Amniotic epithelial cell (primary cell): Measurements from ENCODE around the gene MEGF6.
A peak's percentile ranks its signal among the peaks of the same experiment; 100 is the strongest.

ENCODE experiments used
- DNase-seq: peaks from one replicate; pipeline ENCODE4 v3.0.0-alpha.2; 2010; ENCODE audit warnings: low read depth

MEGF6 gene

DNA sequence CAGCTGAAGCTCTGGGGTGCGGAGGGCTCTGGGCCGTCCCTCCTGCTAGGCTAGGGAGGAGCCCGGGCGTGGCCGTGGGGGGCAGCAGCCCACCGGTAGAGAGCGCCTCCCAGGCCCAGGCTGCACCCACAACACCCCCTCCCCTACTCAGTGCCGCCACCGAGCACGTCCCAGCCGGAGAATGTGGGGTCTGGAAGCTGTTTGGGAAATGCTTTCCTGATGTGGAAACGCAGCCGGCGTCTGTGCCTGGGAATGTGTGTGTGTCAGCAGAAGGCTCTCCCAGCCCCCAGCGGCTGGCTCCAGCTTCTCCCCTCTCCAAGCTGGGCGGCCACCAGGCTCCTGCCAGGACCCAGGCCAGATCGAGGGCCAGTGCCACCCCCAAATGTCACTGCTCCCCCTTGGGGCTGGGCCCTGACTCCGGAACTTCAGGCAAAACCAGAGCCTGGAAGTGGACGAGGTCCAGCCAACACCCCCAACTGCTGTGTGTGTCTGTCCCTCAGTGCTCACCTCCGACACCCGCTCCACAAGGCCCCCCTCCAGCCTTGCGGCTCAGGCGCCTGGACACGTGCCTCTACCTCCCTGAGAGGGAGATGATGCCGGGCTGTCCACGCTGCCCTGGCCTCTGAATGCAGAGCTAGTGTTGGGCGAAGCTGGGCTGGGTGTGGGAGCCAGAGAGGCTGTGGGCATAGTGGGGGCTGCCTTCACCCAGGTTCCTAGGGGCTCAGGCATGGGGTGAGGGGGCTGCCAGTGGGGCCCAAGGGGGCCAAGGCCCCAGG is 74.7 kb downstream of the MEGF6 start:
- no peak for DNase-seq

DNA sequence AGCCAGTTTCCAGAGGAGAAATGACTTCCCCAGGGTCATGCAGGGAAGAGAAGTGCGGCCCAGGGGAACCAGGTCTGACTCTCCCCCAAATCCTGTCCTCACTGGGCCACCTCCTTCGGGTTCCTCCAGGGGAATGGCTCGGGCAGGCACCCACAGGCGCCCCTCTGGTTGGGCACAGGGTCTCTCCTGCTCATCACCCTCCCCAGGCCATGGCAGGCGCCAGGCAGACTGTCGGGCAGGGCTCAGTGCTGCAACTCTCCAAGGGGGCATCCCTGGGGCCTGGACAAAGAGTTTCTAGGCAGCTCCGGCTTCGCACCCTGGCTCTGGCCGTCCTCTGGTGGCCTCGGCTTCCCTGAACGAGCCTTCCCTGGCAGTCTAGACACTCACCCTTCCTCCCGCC is 75.6 kb downstream of the MEGF6 start:
- no peak for DNase-seq

DNA sequence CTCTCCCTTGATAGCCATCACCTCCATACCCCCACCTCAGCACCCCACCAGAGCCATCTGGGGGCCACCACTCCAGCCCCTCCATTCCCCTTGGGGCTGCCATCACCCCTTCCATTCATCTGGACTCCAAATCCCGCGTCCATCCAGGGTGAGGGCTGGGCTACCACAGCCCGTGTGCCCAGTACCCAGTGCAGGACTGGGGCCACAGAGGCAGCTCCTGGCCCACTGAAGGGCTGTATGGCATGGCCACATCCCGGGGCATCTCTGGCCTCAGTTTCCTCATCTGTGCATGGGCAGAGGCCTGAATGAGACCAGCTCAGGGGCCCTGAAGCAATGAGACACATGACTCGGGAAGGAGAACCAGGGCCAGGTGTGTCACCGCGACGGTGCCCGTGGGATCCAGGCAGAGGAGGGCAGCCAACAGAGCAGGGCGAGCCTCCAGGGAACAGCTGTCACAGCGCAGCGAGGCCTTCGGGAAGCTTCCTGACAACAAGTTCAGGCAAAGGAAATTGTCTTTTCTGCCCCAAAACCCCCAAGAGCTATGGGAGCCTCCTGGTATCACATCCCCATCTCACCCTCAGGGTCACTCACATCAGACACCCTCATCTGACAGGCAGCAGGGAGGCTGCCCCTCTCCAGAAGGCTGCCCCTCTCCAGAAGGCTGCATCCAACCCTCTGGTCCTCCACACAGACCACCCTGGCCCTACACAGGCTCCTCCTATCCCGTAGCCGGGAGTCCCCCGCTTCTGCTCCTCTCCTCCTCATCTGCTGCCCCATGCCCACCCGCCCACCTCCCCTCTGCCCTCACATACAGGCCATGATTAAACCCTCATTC is 76.3 kb downstream of the MEGF6 start:
- no peak for DNase-seq

DNA sequence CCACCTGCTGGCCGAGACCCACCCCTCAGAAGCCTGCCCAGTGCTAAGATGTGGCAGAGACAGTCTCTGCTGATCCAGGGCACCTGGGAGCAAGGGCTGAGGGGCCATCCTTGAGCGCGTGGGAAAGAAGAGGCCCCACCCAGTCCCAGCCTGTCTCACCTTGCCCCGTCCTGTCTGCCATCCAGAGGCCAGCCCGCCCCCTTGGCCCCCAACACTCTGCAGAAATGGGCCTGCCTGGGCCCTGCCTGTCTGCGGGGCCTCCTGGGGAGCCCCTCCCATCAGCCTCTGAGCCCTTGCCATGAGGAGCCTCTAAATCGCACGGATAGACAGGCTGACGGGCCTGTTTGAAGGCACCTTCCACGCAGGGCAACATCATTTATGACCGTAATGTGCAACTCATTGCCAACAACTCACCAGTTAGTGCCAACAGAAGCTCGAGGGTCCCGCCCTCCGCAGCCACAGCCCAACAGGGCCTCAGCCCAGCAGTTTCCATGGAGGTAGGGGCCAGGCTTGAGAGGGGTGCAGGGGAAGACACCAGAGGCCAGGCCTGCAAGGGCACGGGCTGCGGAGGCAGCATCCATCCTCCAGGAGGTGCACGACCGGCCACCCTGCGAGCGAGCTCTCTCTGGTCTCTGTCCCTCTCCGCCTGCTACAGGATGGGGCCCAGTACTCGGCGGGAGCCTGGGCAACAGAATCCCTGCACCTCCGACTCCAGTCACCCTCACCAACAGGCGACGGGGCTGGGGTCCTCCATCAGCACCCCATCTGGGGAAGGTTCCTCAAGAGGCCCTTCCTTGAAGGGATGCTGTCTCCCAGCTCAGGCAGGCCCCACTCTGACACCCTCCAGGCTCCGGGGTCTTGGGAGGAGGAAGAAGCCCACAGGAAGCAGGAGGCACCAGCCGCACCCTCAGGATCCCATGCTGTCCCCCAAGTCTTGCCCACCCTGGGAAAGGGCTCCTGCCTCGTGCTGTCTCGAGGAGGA is 78.0 kb downstream of the MEGF6 start:
- no peak for DNase-seq

DNA sequence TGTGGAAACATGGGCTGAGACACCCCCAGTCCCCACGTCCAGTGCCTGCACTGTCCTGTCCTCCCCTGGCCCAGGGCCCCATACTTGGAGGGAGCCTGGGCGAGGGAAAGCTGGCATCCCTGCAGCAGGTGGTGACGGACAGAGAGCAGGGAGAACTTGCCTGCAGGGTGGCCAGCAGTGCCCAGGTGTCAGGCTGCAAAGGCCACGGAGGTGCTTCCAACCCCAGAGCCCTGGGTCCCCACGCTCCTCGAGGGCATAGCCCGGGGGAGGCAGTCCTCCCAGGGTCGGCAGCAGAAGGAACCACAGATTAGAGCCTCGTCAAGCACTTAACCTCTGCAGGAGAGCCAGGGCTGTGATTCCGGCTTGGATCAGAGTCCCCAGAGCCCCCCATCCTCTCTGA is 79.4 kb downstream of the MEGF6 start:
- no peak for DNase-seq

DNA sequence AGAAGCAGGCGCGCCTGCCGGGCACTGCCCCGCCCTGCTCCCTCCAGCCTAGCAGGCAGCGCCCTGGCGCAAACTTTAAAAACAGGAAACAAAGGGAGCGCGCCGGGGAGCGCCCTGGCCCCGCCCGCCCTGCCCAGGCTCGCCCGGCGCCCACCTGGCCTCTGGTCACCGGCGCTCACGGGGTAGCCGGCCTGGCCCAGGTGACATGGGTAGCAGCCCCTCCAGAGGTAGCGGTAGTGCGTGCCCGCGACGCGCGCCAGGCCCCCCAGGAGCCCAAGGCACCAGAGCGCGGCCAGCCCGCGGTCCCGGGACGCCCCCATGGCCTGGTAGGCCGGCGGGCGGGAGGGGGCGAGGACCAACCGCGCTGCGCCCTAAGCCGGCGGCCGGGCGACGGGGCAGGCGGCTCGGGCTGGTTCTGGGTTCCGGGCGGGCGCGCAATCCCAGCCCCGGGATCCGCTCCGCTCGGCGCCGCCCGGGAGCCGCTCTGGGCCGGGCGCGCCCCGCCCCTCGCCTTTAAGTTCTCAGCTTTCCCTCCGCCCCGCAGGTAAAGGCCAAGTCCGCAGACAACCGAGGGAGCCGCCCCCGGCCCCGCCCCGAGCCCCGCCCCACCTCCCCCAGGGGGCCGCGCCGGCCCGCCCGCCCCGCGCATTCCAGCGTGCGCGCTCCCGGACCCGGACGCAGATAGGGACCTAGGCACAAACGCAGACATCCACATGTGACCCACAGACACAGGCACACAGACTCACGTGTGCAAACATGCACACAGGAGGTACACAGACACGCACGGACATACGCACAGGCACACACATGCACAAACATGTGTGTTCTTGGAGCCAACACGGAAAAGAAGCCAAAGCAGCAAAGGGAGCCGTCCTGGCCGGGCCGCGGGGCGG is 80.1 kb downstream of the MEGF6 start:
- DNase-seq: peak; percentile 11

DNA sequence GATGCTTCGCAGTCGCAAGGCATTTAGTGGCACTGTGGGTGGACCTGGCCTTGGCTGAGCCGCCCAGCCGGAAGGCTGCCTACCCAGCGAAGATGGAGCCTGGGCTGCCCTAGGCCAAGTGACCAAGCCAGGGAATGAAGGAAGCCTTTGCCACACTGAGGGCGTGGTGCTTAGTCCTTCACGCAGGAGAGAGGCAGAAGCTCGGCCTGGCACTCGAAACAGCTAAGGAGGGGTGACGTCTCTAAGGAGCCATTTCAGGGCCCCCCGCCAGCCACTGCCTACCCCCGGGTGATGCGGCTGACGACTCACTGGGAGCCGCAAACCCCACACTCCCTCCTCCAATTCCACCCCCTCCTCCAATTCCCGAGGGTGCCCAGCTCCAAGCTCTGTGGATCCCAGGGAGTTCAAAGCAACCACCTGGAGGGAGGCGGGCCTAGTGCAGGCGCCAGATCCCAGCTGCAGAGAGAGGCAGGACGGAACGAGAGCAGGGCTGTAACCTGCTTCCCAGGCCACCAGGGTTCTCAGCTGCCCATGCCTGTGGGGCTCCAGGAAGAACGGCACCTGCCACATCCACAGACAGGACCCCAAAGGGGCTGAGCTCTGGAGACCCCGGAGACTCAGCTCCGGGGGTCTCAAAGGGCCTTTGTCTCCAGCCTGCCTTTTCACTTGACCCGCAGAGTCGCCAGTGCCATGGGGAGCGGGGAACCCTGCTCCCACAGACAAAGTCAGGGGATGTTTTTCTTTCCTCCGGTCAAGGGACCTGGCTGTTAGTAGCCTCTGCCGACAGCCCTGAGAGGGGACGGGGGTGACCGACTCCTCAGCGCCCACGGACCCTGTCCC is 81.0 kb downstream of the MEGF6 start:
- no peak for DNase-seq

DNA sequence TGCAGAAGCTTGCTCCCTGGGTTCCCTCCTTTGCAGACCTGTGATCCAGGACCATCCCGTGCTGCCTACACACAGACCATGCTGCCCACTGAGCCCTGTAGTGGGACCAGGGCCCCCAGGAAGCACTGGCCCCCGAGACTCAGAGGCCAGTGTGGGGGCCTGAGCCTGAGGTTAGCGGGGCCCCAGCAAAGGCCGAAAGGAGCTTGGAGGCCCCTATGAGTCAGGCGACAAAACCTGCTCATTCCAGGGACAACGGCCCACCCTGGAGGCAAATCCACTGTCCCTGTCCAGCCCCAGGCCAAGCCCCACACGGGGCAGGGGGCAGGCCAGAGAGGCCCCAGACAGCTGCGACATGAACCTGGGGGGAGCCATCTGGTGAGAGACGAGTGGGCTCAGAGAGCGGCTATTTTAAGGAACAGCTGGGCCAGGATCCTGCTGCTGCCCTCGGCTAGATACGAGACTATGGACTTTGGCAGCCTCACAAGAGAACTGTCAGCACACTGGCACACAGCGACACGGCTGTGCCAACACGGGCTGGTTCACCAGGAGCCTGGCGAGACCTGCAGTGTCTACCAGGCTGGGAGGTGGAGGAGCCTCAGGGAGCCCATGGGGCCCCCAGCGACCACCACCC is 82.1 kb downstream of the MEGF6 start:
- no peak for DNase-seq

DNA sequence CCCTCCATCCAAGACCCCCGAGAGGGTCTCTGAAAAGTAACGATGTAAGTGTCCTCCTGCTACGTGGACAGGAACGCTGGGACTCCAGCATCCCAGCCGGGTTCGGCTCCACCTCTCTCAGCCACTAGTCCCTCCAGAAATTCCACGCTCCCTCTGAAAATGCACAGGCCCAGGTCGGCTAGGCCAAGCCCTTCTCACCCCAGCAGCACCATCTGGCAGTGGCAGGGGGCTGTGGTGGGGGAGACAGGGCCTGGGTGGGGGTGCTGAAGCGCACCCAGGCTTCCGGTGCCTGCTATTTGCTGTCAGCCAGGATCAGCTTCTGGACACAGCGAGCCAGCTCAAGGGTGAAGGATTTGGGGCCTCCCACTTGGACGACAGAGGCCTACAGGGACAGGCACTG is 83.5 kb downstream of the MEGF6 start:
- no peak for DNase-seq

DNA sequence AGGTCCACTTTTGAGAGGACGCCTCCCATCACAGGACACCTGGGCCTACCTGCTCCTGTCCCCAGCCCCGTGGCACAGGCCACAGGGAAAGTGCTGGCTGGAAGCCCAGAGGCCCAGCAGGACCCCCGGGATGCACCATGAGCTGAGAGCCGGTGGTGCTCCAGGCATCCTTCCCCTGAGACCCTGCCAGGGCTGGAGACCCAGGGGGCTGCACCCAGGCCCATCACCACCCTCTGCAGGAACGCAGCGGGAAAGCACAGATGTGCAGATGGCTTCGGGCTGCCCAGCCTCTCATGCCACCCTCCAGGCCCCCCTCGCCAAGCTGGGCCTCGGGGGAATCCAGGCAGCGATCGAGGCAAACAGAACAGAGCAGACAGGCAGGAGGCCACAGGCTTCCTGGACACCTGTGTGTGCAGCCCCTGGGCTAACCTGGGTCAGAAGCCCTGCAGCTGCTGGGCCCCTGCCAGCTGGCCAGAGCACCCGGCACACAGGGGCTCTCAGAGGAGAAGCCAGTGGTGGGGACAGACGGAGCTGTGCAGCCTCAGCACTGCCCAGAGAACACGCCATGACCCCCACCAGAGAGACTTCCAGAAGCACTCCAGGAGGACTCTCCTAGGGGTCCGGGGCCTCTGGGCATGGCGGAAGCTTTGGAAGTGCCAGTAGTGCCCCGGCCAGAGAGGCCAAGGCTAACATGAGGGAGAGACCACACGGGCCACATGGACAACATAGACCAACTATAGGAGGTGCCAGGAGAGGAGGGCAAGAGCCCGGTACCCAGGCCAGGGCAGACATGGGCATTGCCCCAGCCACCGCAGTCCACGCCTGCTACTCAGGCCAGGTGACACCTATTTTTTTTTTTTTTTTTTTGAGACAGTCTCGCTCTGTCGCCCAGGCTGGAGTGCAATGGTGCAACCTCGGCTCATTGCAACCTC is 85.5 kb downstream of the MEGF6 start:
- DNase-seq: no peak

DNA sequence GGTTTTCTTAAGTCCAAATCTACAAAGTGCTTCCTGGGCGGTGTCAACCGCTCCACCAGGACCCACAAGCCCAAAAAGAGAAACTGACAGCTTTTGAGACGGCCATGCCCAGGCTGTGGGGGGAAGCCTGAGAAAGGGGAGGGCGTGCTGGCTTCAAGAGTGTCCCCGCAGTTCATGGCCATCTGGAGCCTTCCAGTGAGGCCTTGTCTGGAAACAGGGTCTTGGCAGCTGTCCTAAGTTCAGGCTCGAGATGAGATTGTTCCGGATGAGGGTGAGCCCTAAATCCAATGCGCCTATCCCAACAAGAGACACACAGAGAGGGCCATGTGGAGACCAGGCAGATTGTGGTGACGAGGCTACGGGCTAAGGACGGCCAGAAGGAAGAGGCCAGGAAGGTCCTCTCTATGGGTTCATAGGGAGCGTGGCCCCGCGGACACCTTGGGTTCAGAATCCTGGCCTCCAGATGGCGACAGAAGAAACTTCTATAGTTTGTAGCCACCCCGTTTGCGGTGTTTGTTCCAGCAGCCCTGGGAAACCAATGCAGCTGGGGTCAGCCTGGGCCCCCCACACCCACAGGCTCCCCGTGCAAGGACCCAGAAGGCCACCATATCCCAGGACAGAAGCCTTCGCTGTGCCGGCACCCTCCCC is 86.6 kb downstream of the MEGF6 start:
- DNase-seq: no peak

DNA sequence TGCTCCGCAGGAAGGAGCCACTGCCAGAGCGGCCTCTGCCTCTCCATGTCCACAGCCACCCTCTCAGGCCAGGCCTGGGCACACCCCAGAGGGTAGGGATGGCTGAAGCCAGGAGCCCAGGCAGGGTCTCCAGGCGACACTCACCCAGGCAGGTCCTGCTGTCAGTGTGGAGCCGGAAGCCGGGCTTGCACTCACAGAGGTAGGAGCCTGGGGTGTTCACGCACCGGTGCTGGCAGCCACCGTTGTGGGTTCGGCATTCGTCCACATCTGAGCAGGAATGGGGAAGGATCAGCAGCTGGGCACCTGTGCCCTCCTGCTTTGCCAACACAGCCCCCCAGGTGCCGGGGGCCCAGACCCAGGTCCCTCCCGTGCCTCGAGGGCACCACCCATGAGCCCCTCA is 87.3 kb downstream of the MEGF6 start:
- no peak for DNase-seq

DNA sequence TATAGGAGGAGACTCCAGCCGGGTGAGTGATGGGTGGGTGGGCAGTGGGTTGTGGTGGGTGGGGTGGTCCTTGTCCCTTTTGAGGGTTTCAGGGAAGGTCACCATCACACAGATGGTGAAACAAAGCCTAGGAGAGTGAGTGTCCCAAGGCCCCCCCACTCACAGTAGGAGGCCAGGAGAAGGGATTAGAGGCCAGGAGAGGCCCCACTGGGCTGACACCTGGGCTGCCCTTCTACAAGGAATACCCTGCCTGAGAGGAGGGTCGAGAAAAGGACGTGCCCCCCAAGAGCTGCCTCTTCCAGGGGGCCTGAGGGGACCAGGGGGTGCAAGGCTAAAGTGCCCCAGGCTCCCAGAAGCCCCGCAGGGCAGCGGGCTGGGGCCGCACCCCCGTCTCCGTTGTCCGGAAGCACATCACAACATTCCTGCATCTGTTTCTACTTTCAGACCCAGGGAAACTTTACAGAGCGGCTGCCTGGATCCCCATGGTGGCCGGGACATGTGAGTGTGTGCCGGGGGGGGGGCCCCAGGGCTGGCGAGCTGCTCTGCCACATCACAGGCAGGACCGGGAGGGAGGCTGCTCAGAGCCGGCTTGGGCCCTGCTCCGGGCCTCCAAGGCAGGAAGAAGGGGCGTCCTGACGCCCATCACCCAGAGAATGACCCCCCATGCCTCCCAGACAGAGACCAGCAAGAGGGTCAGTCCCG is 88.6 kb downstream of the MEGF6 start:
- DNase-seq: no peak

DNA sequence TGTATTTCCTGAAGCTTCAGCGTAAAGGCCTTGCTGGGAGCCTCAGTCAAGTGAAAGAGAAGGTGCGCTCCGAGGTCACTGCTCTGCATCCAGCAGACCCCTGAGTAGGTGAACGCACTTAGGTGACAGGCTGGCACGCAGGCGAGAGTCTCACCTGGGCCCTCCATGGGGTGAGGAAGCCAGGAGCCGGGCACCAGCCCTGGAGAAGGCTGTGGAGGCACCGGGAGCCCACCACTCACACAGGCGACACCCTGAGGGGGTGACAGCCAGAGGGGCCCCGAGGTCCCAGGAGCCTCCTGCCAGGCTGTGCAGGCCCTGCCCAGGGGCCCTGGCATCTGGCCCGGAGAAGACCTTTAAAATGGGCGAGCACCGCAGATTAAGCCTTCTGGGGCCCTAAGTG is 89.2 kb downstream of the MEGF6 start:
- DNase-seq: no peak

DNA sequence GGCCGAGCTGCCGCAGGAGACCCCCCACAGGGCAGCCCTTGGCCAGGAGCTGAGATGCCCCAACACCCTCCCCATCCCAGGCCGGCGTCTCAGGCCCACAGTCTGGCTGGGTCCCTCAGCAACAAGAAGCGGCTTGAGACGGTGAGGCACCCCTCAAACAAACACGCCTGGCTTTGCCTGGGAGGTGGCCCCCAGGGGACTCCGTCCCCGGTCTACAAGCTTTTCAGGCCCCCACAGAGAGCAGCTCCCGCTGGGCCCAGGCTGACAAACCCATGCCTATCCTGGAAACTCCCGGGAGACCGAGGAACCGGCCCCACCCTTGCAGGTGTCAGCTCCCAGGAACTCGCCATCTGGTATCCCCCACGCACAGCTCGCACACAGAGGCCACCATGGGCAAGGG is 89.9 kb downstream of the MEGF6 start:
- DNase-seq: no peak

DNA sequence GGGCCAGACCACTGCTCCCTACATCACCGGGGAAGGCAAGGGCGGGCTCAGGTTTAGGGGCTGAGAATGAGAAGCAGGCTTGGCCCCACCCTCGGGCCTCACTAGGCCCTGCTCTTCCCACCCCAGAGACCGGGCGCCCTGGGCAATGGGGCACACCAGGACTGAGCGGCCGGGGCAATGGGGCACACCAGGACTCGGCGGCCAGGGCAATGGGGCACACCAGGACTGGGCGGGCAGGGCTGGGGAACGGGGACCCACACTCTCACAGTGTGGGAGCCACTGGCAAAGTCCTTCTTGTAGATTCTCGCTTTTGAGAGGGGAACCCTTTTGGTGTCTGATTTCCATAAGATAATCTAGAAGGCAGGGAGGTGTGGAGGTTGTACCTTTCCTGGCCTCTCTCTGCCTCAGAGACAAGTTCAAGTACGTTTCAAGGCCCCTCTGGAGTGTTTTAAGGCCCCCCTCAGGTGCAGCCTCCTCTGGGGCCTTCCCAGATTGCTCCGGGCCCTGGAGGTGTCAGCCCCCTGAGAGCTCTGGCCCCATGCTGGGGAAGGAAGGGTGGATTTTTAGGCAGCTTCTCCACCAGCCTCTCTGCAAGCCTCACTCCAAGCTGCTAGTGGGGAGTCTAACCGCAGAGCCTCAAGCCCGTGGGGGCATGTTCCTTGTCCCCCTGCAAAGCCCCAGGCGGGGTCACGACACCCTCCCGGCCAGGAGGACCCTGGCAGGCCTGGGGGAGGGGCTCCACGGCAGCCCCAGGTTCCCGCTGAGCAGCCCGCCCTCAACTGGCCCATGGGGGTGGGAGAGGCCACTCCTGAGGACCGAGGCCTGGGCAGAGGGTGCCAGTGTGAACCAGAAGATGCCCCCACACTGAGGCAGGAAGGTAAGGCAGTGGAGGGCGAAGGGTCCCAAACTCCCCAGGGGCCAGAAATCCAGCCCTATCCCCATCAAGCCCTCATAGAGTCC is 90.6 kb downstream of the MEGF6 start:
- no peak for DNase-seq
